ENCODE data around the gene CORO1A. TPM values are rescaled to one million over a fixed set of nuclear protein-coding genes. Genes with fewer than 3 reads are reported as not detected.

CORO1A gene
- total RNA-seq, result 1.6 and 3.8 TPM in 2 replicates
- long read RNA-seq, partial matches to known transcripts, result 0 of 1 reads
- long read RNA-seq, other reads (novel, unspliced or antisense), result 0 of 1 reads

DNA sequence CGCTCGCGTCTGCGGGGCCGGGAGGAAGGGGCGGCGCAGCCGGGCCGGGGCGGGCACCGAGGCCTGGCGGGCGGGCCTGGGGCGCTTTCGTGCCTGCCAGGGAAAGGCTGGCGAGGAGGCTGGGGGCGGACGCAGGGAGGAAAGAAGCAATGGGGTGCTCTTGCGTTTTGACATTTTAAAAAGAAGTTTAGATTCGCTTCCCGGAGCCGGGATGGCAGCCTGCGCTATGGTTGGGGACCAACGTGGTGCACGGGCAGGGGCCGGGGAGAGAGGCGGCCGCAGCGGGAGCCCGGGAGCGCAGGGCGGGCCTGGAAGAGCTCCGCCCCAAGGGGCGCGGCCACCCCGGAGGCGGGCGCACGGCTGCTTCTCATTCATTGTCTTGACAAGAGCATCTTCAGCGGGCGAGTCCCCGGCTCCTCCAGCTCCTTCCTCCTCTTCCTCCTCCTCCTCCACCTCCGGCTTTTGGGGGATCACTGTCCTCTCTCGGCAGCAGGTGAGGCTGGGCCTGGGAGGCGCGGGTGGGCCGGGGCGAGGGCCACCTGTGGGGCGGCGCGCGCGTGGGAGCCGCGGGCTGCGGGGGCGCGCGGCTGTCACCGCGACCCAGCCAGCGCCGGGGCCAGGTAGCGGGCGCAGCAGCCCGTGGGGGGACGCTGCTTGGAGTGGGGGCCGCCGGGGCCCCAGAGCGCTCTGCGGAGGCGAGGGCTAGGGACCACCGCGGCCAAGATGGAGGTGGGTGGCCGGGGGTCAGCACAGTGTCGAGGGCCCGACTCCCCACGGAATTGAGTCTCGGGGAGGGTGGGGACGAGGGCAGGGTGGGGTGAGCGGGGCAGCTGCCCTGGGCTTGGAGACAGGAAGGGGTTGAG lies at the start of gene CORO1A:
CORO1A (plus strand) TSS at position 370 of the 863 bp plus-strand sequence. CDS start 1,608 bp downstream, outside the sequence.
- peak within 1 kb of the TSS; percentile 80 for H3K4me3 Mint-ChIP-seq (ENCODE audit: low read depth)
- peaks cover 20% of the 10 kb centered on the region for H3K27me3 Mint-ChIP-seq
- H3K4me1 Mint-ChIP-seq (ENCODE audit: low read depth), result no peaks in the 10 kb centered on the region
- TF ChIP-seq, protein P1, sequence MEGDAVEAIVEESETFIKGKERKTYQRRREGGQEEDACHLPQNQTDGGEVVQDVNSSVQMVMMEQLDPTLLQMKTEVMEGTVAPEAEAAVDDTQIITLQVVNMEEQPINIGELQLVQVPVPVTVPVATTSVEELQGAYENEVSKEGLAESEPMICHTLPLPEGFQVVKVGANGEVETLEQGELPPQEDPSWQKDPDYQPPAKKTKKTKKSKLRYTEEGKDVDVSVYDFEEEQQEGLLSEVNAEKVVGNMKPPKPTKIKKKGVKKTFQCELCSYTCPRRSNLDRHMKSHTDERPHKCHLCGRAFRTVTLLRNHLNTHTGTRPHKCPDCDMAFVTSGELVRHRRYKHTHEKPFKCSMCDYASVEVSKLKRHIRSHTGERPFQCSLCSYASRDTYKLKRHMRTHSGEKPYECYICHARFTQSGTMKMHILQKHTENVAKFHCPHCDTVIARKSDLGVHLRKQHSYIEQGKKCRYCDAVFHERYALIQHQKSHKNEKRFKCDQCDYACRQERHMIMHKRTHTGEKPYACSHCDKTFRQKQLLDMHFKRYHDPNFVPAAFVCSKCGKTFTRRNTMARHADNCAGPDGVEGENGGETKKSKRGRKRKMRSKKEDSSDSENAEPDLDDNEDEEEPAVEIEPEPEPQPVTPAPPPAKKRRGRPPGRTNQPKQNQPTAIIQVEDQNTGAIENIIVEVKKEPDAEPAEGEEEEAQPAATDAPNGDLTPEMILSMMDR (IDR thresholded peaks at IDR 0.05; ENCODE audit: unreplicated experiment), result no peak
- no peaks in the 10 kb centered on the region for H3K36me3 Mint-ChIP-seq (ENCODE audit: insufficient read depth)
- H3K9me3 Mint-ChIP-seq (ENCODE audit: low read depth), result no peaks in the 10 kb centered on the region
- no peak within 1 kb of the TSS for H3K27ac Mint-ChIP-seq
- DNase-seq (ENCODE audit: low spot score, unreplicated experiment), result peak; percentile 51

DNA sequence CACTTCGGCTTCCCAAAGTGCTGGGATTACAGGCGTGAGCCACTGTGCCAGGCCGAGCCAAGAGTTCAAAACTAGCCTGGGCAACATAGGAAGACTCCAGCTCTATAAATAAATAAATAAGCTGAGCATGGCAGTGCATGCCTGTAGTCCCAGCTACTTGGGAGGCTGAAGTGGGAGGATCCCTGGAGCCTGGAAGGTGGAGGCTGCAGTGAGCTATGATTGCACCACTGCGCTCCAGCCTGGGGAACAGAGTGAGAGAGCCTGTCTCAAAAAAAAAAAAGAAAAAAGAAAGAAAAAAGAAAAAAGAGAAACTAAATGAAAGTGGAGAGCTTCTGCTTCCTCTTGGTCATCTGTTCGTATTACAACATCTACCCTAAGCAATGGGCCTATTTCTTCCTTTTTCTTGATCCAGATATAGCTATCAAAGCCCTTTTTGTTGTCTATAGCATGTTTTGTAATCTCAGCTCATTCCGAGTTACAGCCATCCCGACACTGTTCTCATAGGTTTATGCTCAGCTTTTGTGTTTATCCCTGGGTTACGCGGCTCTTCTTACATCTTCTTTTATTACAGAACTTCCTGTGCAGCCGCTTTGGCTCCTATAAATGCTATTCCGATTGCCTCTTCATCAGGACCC lies 46.3 kb upstream of the CORO1A start:
- Mint-ChIP-seq H3K27ac (no peak overlapping the region), H3K36me3 (ENCODE audit: insufficient read depth) (no peaks in the 10 kb centered on the region), H3K4me3 (ENCODE audit: low read depth) (no peak overlapping the region), H3K9me3 (ENCODE audit: low read depth) (no peaks in the 10 kb centered on the region), H3K4me1 (ENCODE audit: low read depth) (peaks cover 4% of the 10 kb centered on the region), H3K27me3 (no peaks in the 10 kb centered on the region)
- DNase-seq (ENCODE audit: low spot score, unreplicated experiment), result no peak
- TF ChIP-seq, protein P1 (IDR thresholded peaks at IDR 0.05; ENCODE audit: unreplicated experiment), result no peak

DNA sequence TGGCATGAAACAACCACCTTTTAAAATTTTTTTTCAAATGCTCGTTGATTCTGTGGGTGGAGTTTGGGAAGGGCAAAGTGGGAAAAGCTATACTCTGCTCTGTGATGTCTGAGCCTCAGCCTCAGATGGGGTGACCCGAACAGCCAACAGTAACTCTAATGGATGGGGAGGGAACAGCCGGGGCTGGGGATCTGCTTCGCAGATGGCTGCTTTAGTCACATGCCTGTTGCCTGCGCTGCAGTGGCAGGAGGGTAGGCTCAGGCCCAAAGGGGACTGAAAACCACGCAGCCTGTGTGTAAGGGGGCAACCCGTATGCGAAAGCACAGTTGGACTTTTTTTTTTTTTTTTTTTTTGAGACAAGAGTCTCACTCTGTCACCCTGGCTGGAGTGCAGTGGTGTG lies 45.5 kb upstream of the CORO1A start:
- no peak overlapping the region for H3K27ac Mint-ChIP-seq
- no peaks in the 10 kb centered on the region for H3K9me3 Mint-ChIP-seq (ENCODE audit: low read depth)
- H3K36me3 Mint-ChIP-seq (ENCODE audit: insufficient read depth), result no peaks in the 10 kb centered on the region
- TF ChIP-seq, protein P1 (IDR thresholded peaks at IDR 0.05; ENCODE audit: unreplicated experiment), result no peak
- H3K27me3 Mint-ChIP-seq, result no peaks in the 10 kb centered on the region
- H3K4me1 Mint-ChIP-seq (ENCODE audit: low read depth), result peaks cover 4% of the 10 kb centered on the region
- no peak for DNase-seq (ENCODE audit: low spot score, unreplicated experiment)
- H3K4me3 Mint-ChIP-seq (ENCODE audit: low read depth), result no peak overlapping the region

DNA sequence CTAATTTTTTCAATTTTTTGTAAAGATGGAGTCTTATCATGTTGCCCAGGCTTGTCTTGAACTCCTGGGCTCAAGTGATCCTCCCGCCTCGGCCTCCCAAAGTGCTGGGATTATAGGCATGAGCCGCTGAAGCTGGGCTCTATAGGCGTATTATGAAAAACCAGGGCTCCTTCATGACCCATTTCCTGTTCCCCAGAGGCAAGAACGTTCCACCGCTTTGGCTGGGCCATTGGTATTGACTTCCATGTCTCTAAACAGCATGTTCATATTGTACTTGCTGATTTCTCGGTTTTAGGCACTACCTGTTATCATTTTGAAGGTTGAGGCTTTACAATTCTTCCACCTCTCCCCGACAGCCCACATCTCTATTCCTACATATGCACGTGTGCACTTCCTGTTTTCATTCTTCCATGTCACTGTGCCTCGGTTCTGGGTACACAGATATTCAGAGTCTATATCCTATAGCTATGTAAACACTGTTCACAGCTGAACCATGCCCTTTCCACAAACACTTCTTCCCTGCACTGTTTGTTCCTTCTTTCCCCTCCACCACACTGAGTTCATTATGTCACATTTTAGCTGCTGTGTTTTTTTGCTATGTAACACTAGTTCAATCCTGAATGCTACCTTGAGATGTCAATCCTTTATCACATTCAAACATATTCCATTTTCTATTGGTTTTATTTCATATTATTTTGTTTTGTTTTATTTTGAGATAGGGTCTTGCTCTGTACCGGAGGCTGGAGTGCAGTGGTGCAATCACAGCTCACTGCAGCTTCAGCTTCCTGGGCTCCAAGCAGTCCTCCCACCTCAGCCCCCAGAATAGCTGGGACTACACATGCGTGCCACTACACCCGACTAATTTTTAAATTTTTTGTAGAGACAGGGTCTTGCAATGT lies 43.6 kb upstream of the CORO1A start:
- H3K4me3 Mint-ChIP-seq (ENCODE audit: low read depth), result no peak overlapping the region
- peaks cover 4% of the 10 kb centered on the region for H3K4me1 Mint-ChIP-seq (ENCODE audit: low read depth)
- H3K27me3 Mint-ChIP-seq, result no peaks in the 10 kb centered on the region
- TF ChIP-seq, protein P1 (IDR thresholded peaks at IDR 0.05; ENCODE audit: unreplicated experiment), result no peak
- peak overlapping the region; percentile 8 for H3K27ac Mint-ChIP-seq
- no peaks in the 10 kb centered on the region for H3K9me3 Mint-ChIP-seq (ENCODE audit: low read depth)
- DNase-seq (ENCODE audit: low spot score, unreplicated experiment), result no peak
- no peaks in the 10 kb centered on the region for H3K36me3 Mint-ChIP-seq (ENCODE audit: insufficient read depth)

DNA sequence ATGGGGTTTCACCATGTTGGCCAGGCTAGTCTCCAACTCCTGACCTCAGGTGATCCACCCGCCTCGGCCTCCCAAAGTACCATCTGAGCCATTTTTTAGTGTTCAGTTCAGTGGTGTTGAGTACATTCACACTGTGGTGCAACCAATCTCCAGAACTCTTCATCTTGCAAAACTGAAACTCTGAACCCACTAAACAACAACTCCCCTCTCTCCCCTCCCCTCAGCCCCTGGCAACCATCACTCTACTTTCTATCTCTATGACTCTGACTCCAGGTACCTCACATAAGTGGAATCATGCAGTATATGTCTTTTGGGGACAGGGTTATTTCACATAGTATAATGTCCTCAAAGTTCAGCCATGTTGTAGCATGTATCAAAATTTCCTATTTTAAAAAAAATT lies 41.7 kb upstream of the CORO1A start:
- TF ChIP-seq, protein P1 (IDR thresholded peaks at IDR 0.05; ENCODE audit: unreplicated experiment), result no peak

More for the DNA sequence above, 41.7 kb upstream of the CORO1A start:
- no peaks in the 10 kb centered on the region for H3K36me3 Mint-ChIP-seq (ENCODE audit: insufficient read depth)
- no peaks in the 10 kb centered on the region for H3K27me3 Mint-ChIP-seq
- peaks cover 4% of the 10 kb centered on the region for H3K4me1 Mint-ChIP-seq (ENCODE audit: low read depth)
- DNase-seq (ENCODE audit: low spot score, unreplicated experiment), result no peak
- H3K4me3 Mint-ChIP-seq (ENCODE audit: low read depth), result no peak overlapping the region
- H3K27ac Mint-ChIP-seq, result no peak overlapping the region
- no peaks in the 10 kb centered on the region for H3K9me3 Mint-ChIP-seq (ENCODE audit: low read depth)
